ENCODE results near the gene SARS2.

- TF ChIP-seq EZH2phosphoT487 (IDR thresholded peaks at IDR 0.05; ENCODE audit: borderline replicate concordance) (no peak), CTCF (conservative IDR thresholded peaks at IDR 0.05; ENCODE audit: low read length) (no peak)
Observed at GRCh38 chr19:38942471-38943181, 12.1 kb upstream of the SARS2 start.

All from Loucy (cell line).